NCI-H226 (cell line): ENCODE data around the gene LMF2.
"Not testable (repeated sequence)": the region's sequence is repeated elsewhere in the genome, so short reads cannot be mapped to it uniquely, and the experiment has no call there.

Experiments used
- DNase-seq: peaks from one replicate; pipeline ENCODE4 v3.0.0-alpha.2; 2015

The LMF2 gene

DNA sequence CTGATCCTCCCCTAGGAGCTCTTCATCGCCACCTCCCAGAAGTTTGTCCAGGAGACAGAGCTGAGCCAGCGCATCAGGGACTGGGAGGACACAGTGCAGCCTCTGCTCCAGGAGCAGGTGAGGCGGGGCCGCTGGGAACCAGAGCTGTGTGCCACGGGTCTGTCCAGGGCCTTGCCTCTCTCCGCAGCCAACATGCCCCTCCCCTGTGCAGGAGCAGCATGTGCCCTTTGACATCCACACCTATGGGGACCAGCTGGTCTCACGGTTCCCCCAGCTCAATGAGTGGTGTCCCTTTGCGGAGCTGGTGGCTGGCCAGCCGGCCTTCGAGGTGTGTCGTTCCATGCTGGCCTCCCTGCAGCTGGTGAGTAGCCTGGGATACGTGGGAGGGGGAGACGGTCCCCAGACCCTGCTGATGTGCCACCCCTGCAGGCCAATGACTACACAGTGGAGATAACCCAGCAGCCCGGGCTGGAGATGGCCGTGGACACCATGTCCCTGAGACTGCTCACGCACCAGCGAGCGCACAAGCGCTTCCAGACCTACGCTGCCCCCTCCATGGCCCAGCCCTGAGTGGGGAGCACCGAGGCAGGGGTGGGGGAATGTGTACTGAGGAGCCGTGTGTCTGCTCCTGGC, 15.4 kb upstream of the LMF2 start:
- no peak for DNase-seq

DNA sequence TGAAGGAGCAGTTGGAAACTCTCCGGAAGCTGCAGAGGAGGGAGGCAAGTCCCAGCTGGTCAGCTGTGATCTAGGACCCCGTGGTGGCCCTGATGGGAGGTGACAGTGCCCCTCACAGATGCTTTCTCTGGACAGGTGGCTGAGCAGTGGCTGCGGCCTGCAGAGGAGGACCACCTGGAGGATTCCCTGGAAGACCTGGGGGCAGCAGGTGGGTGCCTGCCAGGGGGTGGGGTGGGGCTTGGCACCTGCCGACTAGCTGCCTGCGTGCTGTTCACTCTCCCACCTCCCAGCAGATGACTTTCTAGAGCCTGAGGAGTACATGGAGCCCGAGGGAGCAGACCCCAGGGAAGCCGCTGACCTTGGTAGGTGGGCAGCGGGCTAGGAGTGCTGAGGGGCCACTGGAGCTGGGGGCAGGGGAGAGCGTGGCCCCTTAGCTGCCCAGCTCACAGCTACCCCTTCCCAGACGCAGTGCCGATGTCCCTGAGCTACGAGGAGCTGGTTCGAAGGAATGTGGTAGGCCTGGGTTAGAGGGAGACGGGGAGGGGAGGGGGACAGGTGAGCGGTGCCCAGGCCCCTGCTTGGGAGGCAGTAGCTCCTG, 14.8 kb upstream of the LMF2 start:
- DNase-seq = no peak

DNA sequence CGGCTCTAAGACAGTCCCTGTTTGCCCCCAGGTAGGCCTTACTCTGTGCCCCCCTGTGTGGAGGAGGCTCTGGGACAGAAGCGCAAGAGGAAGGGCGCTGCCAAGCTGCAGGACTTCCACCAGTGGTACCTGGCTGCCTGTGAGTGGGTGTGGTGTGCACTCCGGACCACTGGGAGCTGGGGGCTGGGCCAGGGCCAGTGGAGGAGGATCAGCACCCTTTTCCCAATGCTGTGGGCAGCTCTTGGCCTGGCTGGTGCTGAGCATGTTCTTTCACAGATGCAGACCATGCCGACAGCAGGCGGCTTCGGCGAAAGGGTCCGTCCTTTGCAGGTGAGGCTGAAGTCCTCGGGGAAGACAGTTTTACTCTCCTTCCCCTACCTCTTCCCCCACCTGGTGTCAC, 14.2 kb upstream of the LMF2 start:
- no peak for DNase-seq

DNA sequence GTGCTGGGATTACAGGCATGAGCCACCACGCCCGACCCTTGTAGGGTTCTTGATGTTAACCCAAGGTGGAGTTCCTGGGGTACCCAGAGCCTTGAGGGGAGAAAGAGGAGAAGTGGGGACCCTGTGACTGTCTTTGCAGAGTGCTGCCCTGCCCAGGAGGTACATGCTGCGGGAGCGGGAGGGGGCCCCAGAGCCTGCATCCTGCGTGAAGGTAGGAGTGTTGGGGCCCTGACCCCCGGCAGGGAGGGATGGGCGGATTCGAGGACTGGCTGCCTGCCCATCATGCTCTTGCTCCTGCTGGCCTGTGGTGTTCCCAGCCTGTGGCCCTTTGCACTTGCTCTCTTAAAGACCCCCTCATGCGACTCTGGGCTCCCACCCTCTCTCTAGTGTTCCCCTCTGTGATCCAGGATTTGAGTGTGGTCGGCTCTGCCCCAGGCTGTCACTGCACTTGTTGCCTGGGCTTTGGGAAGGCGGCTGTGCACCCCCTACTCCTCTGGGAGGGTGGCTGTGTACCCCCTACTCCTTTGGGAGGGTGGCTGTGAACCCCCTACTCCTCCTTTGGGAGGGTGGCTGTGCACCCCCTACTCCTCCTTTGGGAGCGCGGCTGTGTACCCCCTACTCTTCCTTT, 13.4 kb upstream of the LMF2 start:
- DNase-seq = no peak

DNA sequence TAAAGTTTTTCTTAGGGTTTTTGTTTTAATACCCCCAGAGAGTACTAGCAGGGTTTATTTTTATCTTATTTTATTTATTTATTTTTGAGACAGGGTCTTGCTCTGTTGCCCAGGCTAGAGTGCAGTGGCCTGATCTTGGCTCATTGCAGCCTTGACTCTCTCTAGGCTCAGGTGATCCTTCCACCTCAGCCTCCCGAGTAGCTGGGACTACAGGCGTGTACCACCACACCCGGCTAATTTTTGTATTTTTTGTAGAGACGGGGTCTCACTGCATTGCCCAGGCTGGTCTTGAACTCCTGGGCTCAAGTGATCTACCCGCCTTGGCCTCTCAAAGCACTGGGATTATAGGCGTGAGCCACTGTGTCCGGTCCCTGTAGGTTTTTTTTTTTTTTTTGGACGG, 12.7 kb upstream of the LMF2 start:
- DNase-seq = not testable (repeated sequence)

DNA sequence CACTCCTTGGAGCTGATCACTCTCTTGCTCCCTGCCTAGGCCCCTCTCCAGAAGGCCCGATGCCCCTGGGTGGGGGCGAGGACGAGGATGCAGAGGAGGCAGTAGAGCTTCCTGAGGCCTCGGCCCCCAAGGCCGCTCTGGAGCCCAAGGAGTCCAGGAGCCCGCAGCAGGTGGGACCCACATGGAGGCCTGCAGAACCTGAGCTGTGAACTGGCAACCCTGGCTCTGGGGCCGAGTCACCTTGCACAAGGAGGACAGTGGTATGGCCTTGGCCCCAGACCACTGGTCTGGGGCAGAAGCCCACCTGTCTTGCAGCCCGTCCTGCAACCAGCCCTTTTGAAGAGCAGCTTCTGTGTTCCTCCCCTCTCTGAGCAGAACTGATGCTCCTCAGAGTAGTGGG, 11.6 kb upstream of the LMF2 start:
- DNase-seq = no peak

DNA sequence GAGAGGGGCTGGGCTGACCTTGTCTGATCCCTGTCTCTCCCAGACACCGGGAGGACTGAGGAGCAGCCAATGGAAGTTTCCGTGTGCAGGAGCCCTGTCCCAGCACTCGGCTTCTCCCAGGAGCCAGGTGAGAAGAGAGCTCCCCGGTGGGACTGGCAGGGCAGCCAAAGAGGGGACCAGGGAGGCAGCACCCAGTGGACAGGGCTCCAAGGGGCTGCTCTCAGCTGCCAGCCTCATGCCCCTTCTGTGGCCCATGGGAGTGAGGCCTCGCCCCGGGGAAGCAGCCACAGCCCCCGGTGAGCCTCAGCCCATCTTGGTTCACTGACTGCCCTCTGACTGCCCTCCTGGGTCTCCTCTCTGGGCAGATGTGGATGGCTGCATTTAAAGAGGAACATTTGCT, 11.1 kb upstream of the LMF2 start:
- no peak for DNase-seq

DNA sequence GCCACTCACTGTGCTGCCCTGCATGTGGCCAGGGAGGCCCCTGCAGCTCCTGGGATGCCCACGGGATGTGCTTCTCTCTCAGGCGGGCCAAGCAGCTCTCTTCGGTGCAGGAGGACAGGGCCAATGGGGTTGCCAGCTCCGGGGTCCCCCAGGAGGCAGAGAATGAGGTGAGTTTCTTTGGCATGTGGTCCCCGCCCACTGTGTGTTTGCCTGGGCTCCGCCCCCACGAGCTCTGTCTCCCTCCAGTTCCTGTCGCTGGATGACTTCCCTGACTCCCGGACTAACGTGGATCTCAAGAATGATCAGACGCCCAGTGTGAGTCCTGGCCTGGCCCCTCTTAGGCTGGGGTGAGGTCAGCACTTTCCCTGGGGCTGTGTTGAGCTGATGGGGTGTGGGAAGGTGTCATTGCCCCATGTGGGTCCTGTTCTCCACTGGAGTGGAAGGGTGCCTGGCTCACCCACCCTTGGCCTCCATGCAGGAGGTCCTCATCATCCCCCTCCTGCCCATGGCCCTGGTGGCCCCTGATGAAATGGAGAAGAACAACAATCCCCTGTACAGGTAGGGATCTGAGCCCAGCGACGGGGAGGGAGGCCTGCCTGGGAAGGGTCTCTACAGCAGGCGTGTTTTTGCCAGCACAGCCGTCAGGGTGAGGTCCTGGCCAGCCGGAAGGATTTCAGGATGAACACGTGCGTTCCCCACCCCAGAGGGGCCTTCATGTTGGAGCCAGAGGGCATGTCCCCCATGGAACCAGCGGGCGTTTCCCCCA, 10.2 kb upstream of the LMF2 start:
- no peak for DNase-seq

DNA sequence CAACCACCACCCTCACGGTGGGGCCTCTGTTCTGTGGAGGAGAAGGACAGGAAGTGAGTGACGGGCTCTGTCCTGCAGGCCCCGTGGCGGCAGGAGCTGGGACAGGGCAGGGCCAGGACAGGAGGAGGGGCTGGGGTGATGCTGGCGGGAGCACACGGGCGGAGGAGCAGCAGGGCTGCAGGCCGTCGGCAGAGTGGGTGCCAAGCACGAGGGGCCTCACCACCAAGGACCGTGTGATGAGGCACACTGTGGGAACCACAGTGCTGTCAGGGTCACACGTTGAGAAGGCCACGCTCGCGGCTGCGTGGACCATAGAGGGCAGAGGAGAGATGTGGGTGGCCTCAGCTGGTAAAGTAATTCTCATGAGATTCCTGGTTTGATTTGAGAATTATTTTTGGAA, 9.4 kb upstream of the LMF2 start:
- no peak for DNase-seq

DNA sequence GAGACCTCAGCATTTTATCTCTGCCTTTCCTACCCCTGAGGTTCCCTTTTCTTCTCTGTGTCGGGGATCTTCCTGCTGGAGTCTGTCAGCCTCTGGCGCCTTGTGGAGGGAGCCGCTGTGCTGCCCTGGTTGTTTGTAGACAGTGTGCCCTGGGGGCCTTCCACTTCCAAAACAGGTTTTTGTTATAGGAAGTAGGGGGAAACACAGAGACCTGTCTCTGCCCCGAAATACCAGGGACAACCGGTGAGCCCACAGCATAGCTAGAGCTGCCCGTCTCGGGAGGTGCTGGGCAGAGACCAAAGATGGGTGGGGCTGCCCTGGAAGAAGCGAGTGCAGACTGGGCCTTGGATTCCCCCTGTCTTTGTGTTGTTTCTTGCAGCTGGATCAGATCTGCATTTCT, 8.6 kb upstream of the LMF2 start:
- DNase-seq = no peak

DNA sequence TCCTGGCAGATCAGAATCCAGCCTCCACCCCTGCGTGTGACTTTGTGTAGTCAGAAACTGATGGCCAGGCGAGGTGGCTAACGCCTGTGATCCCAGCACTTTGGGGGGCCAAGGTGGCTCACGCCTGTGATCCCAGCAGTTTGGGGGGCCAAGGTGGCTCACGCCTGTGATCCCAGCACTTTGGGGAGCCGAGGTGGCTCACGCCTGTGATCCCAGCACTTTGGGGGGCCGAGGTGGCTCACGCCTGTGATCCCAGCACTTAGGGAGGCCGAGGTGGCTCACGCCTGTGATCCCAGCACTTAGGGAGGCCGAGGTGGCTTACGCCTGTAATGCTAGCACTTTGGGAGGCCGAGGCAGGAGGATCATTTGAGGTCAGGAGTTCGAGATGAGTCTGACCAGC, 5.7 kb upstream of the LMF2 start:
- no peak for DNase-seq

DNA sequence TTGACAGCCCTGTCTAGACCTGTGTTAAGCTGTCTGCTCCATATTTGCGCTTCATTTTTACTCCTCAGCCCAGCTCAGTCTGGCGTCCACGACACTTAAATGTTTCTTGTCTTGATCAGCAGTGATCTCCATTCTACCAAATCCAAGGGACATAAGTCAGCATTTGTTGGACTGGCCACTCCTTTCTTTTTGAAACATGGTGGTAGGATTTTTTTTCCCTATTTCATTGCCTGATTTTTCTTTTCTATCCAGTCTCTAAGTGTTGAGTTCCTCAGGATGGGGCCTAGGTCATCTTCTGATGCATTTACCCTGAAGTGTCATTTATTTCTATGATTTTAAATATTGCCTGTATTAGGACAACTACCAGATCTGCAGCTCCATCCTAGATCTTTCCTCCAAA, 1.4 kb upstream of the LMF2 start:
- no peak for DNase-seq

DNA sequence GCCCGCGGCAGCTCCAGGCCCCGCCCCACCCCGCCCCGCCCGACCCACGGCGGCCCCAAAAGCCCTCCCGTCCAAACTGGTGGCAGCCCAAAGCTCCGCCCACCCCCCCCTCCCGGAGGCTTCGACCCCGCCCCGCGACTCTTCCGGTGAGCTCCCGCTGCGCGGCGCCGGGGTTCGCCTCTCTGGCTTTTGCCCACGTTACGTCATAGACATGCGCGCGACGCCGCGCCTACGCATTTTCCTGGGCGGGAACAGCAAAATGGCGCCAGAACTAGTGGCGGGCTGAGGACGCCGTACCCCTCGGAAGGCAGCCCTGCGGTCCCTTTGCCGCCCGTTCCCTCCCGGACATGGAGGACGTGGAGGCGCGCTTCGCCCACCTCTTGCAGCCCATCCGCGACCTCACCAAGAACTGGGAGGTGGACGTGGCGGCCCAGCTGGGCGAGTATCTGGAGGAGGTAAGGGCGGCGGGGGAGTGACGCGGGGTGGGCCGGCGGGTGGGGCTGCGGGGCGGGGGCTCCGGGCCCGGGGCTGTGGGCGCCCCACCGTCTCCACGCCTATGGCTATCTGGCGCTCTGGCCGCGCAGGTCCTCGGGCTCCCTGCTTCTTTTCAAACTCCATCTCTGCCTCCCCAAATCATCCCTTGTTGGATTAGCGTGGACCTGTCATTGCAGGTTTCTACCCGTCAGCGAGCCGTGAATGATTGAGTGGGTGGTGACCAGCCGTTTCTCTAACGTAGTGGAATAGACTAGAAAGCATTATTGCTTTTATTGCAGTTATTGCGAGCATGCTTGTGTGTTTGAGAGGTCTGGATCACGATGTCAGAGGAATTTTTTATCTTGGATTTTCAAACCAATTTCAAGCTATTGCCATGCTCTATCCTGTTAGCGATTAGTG, 736 bp upstream of the LMF2 start, which contains the start of gene NCAPH2:
Gene NCAPH2 (plus strand): TSS at position 234 of the 894 bp plus-strand sequence. CDS start 114 bp downstream, at position 348.
- peak; percentile 79 for DNase-seq

DNA sequence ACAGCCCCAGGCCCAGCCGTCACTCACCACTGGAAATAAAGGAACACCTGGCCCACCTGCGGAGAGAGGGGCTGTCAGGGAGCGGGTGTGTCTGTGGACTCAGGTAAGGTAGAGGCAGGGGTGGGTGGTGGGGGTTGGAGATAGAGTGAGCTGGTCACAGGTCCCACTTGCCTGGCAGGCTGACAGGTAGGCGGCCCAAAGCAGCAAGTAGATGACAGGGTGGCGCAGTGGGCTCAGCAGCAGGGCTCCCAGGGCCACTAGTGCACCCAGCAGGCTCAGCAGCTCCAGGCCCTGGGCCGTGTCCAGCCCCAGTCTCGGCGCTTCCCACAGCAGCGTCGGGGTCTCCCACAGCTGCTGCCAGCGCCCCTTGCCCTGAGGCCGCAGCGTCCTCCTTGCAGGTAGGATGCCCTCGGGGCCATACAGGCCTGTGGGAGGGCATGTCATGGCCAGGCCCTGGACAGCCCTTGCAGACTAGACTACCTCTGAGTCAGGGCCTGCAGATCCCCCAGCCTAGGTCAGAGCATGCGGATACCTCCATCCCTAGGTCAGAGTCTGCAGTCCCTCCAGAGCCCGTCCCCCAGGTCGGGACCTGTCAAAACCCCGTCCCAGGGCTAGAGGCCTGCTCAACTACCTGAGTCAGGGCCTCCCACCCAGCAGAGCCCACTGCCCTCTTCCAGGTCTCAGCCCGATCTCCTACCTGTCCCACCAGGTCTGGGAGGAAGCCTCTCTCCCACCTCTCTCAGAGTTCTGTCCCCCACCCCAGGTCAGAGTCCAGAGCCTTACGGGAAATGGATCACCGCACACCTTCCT, 686 bp downstream of the LMF2 start:
- DNase-seq = no peak

DNA sequence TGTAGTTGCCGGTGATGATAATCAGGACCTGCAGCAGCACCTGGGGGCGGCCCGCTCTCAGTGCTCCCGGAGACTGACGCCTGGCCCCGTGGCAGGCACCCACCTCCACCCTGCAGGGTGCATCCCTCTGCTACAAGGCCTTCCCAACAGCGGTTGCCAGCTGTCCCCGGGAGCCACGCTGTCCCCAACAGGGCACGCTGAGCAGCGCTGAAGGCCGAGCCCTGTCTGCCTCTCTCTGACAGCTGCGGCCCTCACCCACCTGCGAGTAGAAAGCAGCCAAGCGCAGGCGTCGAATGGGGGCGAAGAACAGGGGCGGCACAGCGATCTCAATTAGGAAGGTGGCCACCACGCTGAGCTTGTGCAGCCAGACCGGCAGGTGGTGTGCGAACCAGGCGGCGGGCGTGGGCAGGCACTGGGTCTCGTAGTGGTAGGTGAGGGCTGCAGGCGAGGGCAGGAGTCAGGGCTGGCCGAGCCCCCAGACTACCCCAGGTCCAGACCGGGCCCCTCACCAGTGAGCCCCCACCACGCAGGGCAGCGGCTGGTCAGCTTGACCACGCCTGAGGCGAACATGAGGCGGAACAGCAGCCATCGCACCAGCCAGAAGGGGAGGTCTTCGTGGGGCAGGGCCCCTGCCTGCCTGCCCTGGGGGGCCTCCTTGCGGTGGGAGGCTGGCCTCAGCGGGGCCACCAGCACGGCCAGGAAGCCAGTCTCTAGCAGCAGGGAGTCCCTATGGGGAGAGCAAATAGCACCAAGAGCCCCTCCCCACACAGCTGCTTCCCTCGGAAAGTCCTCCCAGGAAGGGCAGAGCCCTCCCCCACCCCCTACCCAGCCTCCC, 1.5 kb downstream of the LMF2 start:
- no peak for DNase-seq

DNA sequence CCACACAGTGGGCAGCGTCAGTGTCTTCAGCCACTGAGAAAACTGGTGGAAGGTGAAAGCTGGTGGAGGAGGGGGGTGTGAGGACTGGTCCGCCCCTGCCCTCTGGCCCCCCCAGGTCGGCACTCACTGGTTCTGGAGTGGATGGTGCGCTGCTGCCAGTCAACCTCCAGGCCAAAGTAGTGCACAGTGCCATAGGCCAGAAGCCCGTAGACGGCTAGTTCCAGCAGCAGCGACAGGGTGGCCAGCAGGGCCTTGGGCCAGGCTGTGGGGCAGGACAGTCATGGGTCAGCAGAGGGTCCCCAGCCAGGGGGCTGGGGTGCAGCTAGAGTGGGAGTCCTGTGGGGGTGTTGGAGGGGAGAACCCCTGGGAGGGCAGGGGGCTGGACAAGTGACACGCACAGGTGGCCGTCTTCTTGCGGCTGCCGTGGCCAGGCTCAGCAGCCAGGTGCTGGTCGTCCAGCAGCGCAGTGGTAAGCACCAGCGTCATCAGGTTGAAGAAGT, 2.2 kb downstream of the LMF2 start:
- DNase-seq = no peak

DNA sequence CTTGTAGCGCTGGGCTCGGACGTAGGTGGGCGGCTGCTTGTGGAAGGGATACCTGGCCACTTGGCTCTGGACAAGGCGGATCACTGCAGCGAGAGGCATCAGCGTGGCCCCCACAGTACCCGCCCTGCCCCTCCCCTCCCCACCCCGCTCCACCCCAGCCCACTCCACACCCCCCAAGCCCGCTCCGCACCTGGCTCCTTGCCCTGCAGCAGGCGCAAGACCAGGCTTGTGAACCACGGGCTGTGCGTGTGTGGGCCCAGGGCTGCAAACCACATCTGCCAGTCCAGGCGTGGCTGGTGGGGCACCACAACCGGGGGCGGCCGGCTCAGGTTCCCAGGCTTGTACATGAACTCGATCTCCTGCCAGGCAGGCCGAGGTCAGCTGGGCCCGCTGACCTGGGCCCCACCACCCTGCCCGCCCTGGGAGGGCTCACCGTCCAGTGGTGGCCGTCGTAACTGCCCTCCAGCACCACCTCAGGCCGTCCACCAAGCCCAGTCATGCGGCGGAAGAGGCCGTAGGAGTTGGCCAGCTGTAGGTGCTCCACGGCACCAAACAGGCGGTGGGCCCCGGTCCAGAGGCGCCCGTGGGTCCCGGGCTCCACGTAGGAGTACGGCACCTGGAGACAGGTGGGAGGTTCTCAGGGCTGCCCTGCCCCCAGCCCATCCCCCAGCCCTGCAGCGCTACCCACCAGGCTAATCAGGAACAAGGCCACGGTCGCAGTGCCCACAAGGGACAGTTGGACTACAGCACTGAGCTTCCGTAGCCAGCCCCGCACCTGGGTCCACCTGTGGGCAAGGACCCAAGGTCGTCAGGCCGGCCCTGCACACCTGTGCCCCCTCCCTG, 2.9 kb downstream of the LMF2 start:
- DNase-seq = no peak

DNA sequence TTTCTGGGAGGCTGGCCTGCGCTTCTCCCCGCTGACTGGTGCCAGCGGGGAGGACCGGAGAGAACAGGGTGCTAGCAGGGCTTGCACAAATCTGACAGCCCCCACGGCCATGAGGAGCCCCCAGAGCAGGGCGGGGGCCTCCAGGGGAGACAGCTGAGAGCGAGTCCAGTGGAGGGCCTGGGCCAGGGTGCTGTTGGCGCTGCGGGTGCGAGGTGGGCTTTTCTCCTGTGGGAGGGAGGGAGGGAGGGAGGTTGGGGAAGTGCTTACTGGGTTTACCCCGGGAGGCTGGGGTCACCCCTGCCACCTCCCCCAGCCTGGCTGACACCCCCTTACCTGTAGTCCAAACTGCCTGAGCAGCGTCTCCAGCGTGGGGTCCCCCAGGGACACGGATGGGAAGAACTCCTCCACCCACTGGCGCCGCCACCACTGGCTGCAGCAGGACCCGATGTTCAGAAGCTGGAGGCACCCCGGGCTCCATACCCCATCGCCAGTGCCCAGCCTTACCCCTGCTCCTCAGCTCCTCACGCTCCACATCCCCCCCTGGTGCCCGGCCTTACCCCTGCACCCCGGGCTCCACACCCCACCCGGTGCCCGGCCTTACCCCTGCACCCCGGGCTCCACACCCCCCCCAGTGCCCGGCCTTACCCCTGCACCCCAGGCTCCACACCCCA, 3.9 kb downstream of the LMF2 start:
- no peak for DNase-seq
